Panc1 (cell line): ENCODE measurements around the gene TMEM233. TPM values are rescaled to one million over a fixed set of nuclear protein-coding genes. Genes with fewer than 3 reads are reported as not detected.

Experiments used
- ATAC-seq: fragments of 200-7000 bp; cut with Tn5 transposase; 2 replicates; pipeline ENCODE4 v1.9.1; 2020; ENCODE audit warnings: mild to moderate bottlenecking, moderate library complexity
- BruUV-seq: library from RNA; stranded (reverse); fragments of 400-500 nt; replicated peaks from 2 replicates; lab custom pipeline; 2021; lab: Mats Ljungman, UMichigan
- CTCF ChIA-PET: fragments of 300-600 bp; sonication (Branson Sonifier 250); formaldehyde crosslinking; loops from one replicate; lab custom pipeline; 2022; ENCODE audit warnings: antibody characterized with exemption; lab: Charles Lee
- POLR2A ChIA-PET: fragments of 300-600 bp; sonication (Branson Sonifier 250); formaldehyde crosslinking; loops from one replicate; lab custom pipeline; 2022; ENCODE audit warnings: antibody characterized with exemption; lab: Charles Lee
- DNase-seq: peaks from one replicate; pipeline ENCODE4 v3.0.0-alpha.2; 2010; ENCODE audit warnings: low read depth, low spot score
- H3K27ac ChIP-seq: 2 replicates; pipeline ENCODE4 v1.5.1; 2011; ENCODE audit warnings: mild to moderate bottlenecking, low read length, inconsistent platforms
- H3K27me3 ChIP-seq: fragments of 200-500 bp; sonication (Bioruptor generic); 2 replicates; pipeline ENCODE4 v1.6.0; 2014; ENCODE audit warnings: low read length, inconsistent platforms; ENCODE audit not compliant: control insufficient read depth, insufficient read depth
- H3K36me3 ChIP-seq: fragments of 200-500 bp; sonication (Bioruptor generic); 2 replicates; pipeline ENCODE4 v1.5.1; 2014; ENCODE audit warnings: inconsistent platforms, mild to moderate bottlenecking, low read length, moderate library complexity; ENCODE audit not compliant: control insufficient read depth, insufficient read depth
- H3K4me1 ChIP-seq: 2 replicates; pipeline ENCODE4 v1.5.1; 2011; ENCODE audit warnings: inconsistent platforms, mild to moderate bottlenecking, low read length, moderate library complexity; ENCODE audit not compliant: control insufficient read depth, insufficient read depth
- H3K4me3 ChIP-seq, 2 experiments: 2 replicates each; pipeline ENCODE4 v1.5.1; 2011 to 2012; ENCODE audit warnings: low read depth in 2 of 2, low read length in 2 of 2, mild to moderate bottlenecking in 2 of 2, inconsistent platforms in 1 of 2, moderate library complexity in 1 of 2
- H3K9me3 ChIP-seq: fragments of 200-500 bp; sonication (Bioruptor generic); 2 replicates; pipeline ENCODE4 v1.5.1; 2014; ENCODE audit warnings: low read depth, mild to moderate bottlenecking, inconsistent platforms, low read length, moderate library complexity; ENCODE audit not compliant: control insufficient read depth, insufficient read depth
- CTCF ChIP-seq: fragments of 450-650 bp; IDR thresholded peaks from 2 replicates; pipeline ENCODE4 v1.5.1; 2017; ENCODE audit warnings: mild to moderate bottlenecking
- POLR2AphosphoS5 ChIP-seq: IDR thresholded peaks from 2 replicates; pipeline ENCODE4 v1.6.1; 2012; ENCODE audit warnings: mild to moderate bottlenecking, low read depth, low read length, moderate library complexity
- REST ChIP-seq, 2 experiments: IDR thresholded peaks; 2 replicates each; pipeline ENCODE4 v1.6.1; 2011 to 2012; ENCODE audit warnings: low read depth in 2 of 2, control low read depth in 1 of 2, low read length in 1 of 2, mild to moderate bottlenecking in 1 of 2, moderate library complexity in 1 of 2; ENCODE audit not compliant: insufficient read depth in 1 of 2
- SIN3A ChIP-seq: IDR thresholded peaks from 2 replicates; pipeline ENCODE4 v1.6.1; 2012; ENCODE audit warnings: low read depth, mild to moderate bottlenecking, low read length, moderate library complexity, borderline replicate concordance; ENCODE audit not compliant: insufficient read depth
- TCF7L2 ChIP-seq: IDR thresholded peaks from 2 replicates; pipeline ENCODE4 v1.6.1; 2011; ENCODE audit warnings: mild to moderate bottlenecking, low read depth, low read length, inconsistent platforms
- in situ Hi-C: cut with HindIII; loops from 2 replicates; pipeline ENCODE4 v1.10.0; 2016; ENCODE audit warnings: low sequenced_read_pairs, low pct_unique_long_range_greater_than_20kb
- intact Hi-C: fragments of 100-400 bp; cut with micrococcal nuclease; formaldehyde crosslinking; loops from one replicate; pipeline ENCODE4 v1.10.0; 2022; ENCODE audit not compliant: unreplicated experiment
- total RNA-seq: library from RNA; stranded (reverse); gene quantifications from one replicate; pipeline ENCODE4 v1.2.1, GENCODE V29; 2021; ENCODE audit not compliant: unreplicated experiment

Gene TMEM233
- total RNA-seq, 1 experiment from 2014 or later, result not detected

GRCh38 chr12:119684711-119685369 is 91.3 kb downstream of the TMEM233 start:
- no peaks in the 10 kb centered on the region for H3K9me3 ChIP-seq
- H3K4me3 ChIP-seq, result no peak overlapping the region
- peaks cover 15% of the 10 kb centered on the region for H3K4me1 ChIP-seq
- H3K36me3 ChIP-seq, result 0 out of 2 replicates have a peak, but pooled peaks cover 2% of the 10 kb centered on the region
- intact Hi-C loops, result no loop called here
- H3K27me3 ChIP-seq, result no peaks in the 10 kb centered on the region
- TF ChIP-seq REST (IDR thresholded peaks at IDR 0.05; ENCODE audit: insufficient read depth in 1 of 2, low read depth in 2 of 2, low read length in 1 of 2) (no peak), POLR2AphosphoS5 (no peak), CTCF (no peak), TCF7L2 (no peak), SIN3A (no peak)
- in situ Hi-C loops, result no loop called here
- ChIA-PET CTCF (no interaction called here), POLR2A (interaction anchor here (0.6 kb wide), 1 partner anchor 90 kb away, joined by 5 read pairs; no protein-coding TSS in a partner anchor)
- no peak for DNase-seq
- ATAC-seq, result no peak
- no peak overlapping the region; the same call in 1 of the 2 replicates for H3K27ac ChIP-seq
- no TSS peak for BruUV-seq

DNA sequence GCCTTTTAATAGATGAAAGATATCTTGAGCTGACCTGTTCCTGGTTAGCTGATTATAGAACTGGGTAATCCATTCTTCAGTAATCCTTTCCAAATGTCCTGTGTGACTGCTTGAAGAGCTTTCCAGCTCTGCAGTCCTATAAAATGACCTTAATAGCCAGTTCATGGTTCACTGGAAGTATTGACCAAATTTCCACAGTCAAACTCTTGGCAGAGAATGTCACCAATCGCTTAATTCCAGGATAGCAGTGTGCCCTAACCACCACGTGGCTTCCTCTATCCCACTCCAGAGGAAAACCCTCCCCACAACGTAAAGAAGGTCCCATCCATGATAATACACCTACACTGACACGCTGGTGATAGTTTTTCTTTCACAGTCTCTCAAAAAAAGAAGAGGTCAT is 91.8 kb downstream of the TMEM233 start:
- in situ Hi-C loops (no loop called here), intact Hi-C loops (no loop called here)
- TF ChIP-seq TCF7L2 (no peak), REST (IDR thresholded peaks at IDR 0.05; ENCODE audit: insufficient read depth in 1 of 2, low read depth in 2 of 2, low read length in 1 of 2) (no peak), CTCF (no peak), POLR2AphosphoS5 (no peak), SIN3A (no peak)
- POLR2A ChIA-PET, result no interaction called here
- CTCF ChIA-PET, result no interaction called here
- Histone ChIP-seq H3K9me3 (no peaks in the 10 kb centered on the region), H3K27me3 (no peaks in the 10 kb centered on the region), H3K27ac (no peak overlapping the region; the same call in 1 of the 2 replicates), H3K4me1 (peaks cover 13% of the 10 kb centered on the region), H3K36me3 (0 out of 2 replicates have a peak, but pooled peaks cover 2% of the 10 kb centered on the region), H3K4me3 (no peak overlapping the region)
- no peak for DNase-seq
- no peak for ATAC-seq
- BruUV-seq, result no TSS peak
